Activated CD4-positive, alpha-beta T cell treated with anti-CD3 and anti-CD28 coated beads, Interleukin-2, amount 10 ng/mL, durations not matched to agents 7 days and 5 days (primary cell): ENCODE results near the gene PFDN1. TPM values are rescaled to one million over a fixed set of nuclear protein-coding genes. Genes with fewer than 3 reads are reported as not detected.

Experiments
- CTCF ChIA-PET: fragments of 350-600 bp; sonication (Branson Sonifier 250); formaldehyde crosslinking; loops from one replicate; lab custom pipeline; 2021; ENCODE audit warnings: antibody characterized with exemption; lab: Charles Lee
- POLR2A ChIA-PET: fragments of 350-600 bp; sonication (Branson Sonifier 250); formaldehyde crosslinking; loops from one replicate; lab custom pipeline; 2021; ENCODE audit warnings: antibody characterized with exemption; lab: Charles Lee
- DNase-seq: peaks from one replicate; pipeline ENCODE4 v3.0.0-alpha.2; 2020
- H3K27ac Mint-ChIP-seq: one replicate; pipeline ENCODE4 v1.8.0; 2021; ENCODE audit warnings: mild to moderate bottlenecking, moderate library complexity, mixed read lengths
- H3K27me3 Mint-ChIP-seq: one replicate; pipeline ENCODE4 v1.8.0; 2021; ENCODE audit warnings: mixed read lengths
- H3K36me3 Mint-ChIP-seq: one replicate; pipeline ENCODE4 v1.8.0; 2021; ENCODE audit warnings: low read depth, mixed read lengths
- H3K4me1 Mint-ChIP-seq: one replicate; pipeline ENCODE4 v1.8.0; 2021; ENCODE audit warnings: mixed read lengths
- H3K4me3 Mint-ChIP-seq: one replicate; pipeline ENCODE4 v1.8.0; 2021; ENCODE audit warnings: mild to moderate bottlenecking, moderate library complexity, mixed read lengths
- H3K9me3 Mint-ChIP-seq: one replicate; pipeline ENCODE4 v1.8.0; 2021; ENCODE audit warnings: mixed read lengths
- total RNA-seq, 2 experiments: library from RNA; stranded (reverse); gene quantifications; one replicate each; pipeline ENCODE4 v1.2.3, GENCODE V29; 2021

PFDN1 gene
- total RNA-seq, 2 experiments from 2014 or later: 60.8 to 70.5 TPM

DNA sequence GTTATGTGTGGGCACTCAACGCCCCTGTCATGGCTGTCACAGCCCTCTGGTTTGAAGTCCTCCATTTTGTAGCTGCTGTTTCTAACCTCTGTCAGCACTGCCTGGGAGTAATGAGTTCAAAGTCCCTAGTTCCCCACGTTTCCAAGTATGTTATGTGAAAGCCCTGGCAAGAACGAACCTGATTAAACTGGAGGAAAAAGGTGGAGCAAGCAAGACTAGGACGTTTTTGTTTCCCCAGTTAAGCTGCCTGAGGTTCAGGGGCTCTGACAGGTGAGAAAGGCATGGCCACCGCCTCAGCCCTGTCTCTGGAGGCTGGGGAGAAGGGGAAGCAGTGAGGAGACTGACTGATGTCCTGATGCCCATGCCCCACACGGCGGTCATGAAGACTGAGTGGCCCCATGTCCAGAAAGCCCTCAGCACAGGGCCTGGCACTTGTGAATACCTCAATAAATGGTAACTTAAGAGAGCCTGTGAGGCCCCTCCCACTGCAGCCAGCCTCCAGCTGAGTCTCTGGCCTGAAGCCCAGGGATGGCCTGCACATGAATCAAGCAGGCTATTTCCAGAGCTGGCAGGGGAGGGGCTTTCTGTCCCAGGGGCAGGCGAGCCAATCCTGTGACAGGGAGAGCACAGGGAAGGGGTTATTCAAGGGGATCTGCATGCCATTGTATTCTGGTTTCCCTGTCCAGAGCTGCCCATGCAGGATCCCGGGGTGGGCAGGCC lies 61.8 kb downstream of the PFDN1 start:
- Mint-ChIP-seq H3K27me3 (no peaks in the 10 kb centered on the region), H3K36me3 (peaks cover 12% of the 10 kb centered on the region), H3K27ac (no peak overlapping the region), H3K4me3 (no peak overlapping the region), H3K9me3 (no peaks in the 10 kb centered on the region), H3K4me1 (peaks cover 18% of the 10 kb centered on the region)
- no peak for DNase-seq
- POLR2A ChIA-PET: no interaction called here
- CTCF ChIA-PET: interaction anchor here (0.8 to 6.3 kb wide), 8 partner anchors 9 to 118 kb away, joined by 3 to 86 read pairs (median 10); partner anchors contain the start of gene SLC4A9

DNA sequence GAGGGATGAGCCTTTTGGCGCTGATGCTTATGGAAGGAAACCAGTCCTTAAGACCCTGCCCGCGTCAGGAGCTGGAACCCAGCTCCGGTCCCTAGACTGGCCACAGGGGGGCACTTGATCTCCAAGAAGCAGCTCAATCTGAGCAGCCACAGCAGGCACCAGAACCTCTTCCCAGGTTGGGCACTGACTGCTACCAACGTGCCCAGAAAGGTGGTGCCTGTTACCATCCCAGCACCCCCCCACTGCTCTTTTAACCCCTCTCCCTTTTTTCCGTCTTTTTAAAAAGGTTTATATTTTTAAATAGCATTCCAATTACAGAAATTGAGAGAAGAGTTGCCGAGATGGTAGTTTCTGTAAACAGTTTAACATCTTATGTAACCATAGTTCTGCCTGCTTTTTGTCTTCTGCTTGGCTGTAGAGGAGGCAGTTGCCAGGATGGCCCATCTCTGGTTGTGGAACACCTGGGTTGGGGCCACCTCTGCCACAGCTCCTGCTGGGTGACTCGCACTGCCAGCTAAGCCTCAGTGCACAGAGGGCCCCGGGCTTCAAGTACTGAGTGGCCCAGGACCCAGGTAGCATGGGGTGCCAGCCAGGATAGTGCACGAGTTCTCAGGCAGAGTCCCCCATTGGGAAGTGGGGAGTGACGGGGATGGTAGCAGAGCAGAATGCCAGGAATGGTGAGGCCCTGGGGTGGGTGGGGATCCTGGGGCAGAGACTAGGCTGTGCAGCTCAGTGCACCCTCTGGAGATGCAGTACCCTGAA lies 62.8 kb downstream of the PFDN1 start:
- ChIA-PET CTCF (interaction anchor here (0.5 to 3.2 kb wide), 18 partner anchors 8 to 838 kb away, joined by 3 to 17 read pairs (median 4); partner anchors contain the start of genes HBEGF and SLC4A9), POLR2A (no interaction called here)
- no peak overlapping the region for H3K4me3 Mint-ChIP-seq
- H3K9me3 Mint-ChIP-seq: no peaks in the 10 kb centered on the region
- H3K4me1 Mint-ChIP-seq: peaks cover 8% of the 10 kb centered on the region
- H3K36me3 Mint-ChIP-seq: peaks cover 7% of the 10 kb centered on the region
- peak; percentile 74 for DNase-seq
- H3K27me3 Mint-ChIP-seq: no peaks in the 10 kb centered on the region
- H3K27ac Mint-ChIP-seq: no peak overlapping the region

DNA sequence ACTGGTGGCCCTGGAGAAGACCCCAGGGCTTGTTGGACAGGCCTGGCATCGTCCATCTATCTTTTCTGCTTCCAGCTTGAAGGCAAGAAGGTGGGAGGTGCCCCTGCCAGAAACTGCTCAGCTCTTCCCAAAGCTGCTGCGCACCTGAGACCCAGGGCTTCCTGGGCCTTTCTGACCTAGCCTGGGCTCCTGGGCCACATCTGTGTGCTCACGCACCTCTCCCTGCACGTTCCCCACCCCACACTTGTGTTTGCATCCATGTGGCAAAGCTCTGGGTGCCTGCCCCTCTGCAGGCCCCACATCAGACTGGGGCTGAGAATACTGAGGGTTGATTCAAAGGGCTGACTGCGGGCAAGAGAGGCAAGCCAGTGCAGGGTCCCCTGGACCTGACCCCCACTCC lies 63.4 kb downstream of the PFDN1 start:
- Mint-ChIP-seq H3K36me3 (peaks cover 2% of the 10 kb centered on the region), H3K27me3 (peaks cover 2% of the 10 kb centered on the region), H3K27ac (no peak overlapping the region), H3K4me3 (no peak overlapping the region), H3K9me3 (no peaks in the 10 kb centered on the region), H3K4me1 (peaks cover 2% of the 10 kb centered on the region)
- CTCF ChIA-PET: interaction anchor here (0.5 to 3.2 kb wide), 17 partner anchors 7 to 838 kb away, joined by 3 to 17 read pairs (median 4); partner anchors contain the start of genes HBEGF and SLC4A9
- DNase-seq: no peak
- POLR2A ChIA-PET: no interaction called here

DNA sequence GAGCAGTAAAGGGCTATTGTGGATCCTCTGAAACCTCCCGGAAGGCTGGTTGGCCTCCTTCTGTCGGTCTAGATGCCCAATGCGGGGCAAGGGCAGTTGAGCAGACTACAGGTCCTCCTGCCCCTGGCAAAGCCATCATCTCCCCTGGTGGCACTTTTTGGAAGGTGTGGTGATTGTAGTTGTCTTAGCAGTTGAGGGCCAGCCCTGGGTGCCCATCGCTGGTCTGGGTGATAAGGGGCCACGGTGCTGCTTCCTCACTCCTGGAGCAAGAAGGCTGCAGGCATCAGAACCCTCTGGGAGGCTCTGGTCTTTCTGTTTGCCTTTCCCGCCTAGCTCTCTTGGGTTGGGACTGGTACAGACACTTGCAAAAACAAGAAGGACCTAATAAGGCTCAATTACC lies 64.1 kb downstream of the PFDN1 start:
- POLR2A ChIA-PET: no interaction called here
- H3K4me1 Mint-ChIP-seq: no peaks in the 10 kb centered on the region
- no peak overlapping the region for H3K4me3 Mint-ChIP-seq

DNA sequence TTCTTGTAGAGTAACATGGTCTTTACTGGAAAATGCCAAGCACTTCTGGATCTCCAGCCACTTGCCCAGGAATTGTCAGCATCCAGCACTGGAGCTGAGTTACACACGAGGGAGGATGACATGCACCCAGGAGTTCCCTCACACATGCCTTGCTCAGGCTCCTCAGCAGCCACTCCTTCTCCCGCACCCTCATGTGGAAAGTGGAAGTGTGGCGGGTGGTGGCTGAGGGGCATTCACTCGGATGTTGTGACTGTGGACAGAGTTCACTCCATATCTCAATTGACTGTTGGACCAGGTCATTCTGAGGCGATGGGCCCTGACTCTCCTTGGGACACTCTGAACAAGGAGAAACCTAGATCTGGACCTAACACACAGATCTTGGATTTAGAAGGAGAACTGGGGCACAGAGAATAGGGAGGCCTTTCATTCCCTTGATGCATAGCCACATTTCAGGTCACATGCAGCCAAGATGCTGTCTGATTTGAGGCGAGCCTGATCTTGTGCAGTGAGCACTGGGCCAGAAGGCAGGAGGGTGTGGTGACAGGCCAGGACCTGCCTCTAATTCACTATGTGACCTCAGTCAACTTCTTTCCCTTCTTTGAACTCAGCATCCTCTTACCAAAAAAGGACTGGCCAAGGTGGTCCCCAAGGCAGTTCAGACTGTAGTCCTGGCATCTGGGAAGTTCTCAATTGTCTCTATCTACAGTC lies 65.9 kb downstream of the PFDN1 start:
- no peaks in the 10 kb centered on the region for H3K36me3 Mint-ChIP-seq
- POLR2A ChIA-PET: no interaction called here
- no peak overlapping the region for H3K4me3 Mint-ChIP-seq
- no peak overlapping the region for H3K27ac Mint-ChIP-seq
- CTCF ChIA-PET: interaction anchor here (0.8 to 3.2 kb wide), 4 partner anchors 109 to 123 kb away, joined by 3 to 17 read pairs (median 4); partner anchors contain the start of genes HBEGF and SLC4A9
- H3K4me1 Mint-ChIP-seq: no peaks in the 10 kb centered on the region
- no peaks in the 10 kb centered on the region for H3K9me3 Mint-ChIP-seq
- H3K27me3 Mint-ChIP-seq: peaks cover 6% of the 10 kb centered on the region
- no peak for DNase-seq

More for the DNA sequence above, 64.1 kb downstream of the PFDN1 start:
- Mint-ChIP-seq H3K9me3 (no peaks in the 10 kb centered on the region), H3K27ac (no peak overlapping the region), H3K27me3 (peaks cover 3% of the 10 kb centered on the region), H3K36me3 (no peaks in the 10 kb centered on the region)
- CTCF ChIA-PET: interaction anchor here (0.9 to 3.2 kb wide), 6 partner anchors 16 to 125 kb away, joined by 4 to 17 read pairs (median 4); partner anchors contain the start of gene HBEGF
- DNase-seq: no peak

DNA sequence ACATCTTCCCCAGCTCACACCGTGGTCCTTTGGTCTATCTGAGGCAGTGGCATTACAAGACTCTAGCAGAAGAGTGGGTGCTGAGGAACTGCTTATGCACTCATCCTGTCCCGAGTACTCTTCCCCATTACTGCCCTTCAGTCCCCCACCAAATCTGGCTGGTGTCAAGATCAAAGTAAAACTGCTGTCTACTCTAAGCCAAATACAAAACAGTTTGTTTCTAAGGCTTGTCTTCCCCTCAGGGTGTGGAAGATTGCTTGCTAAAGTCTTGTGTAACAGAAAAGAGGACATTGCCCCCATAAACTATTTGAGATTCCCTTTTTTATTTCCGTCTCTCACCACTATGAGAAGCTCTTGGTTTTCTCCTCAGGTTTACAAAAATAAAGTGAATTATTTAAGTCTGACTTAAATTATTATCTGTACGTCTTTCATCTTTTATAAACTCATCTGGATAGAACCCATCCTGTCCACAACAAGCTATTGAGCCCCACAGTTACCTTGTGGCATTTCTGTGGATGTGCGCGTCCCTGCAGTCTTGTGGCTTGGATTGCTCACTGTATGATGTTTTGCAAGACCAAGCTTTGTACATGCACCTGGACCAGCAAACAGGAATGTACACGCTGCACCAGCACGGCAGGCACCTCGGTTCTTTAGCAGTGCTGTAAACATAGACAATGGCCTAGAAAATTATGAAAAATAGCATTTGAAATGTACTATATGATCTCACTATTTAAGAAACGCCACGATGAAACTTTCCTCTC lies 66.9 kb downstream of the PFDN1 start:
- Mint-ChIP-seq H3K4me1 (no peaks in the 10 kb centered on the region), H3K36me3 (no peaks in the 10 kb centered on the region), H3K27me3 (peaks cover 6% of the 10 kb centered on the region), H3K4me3 (no peak overlapping the region), H3K9me3 (no peaks in the 10 kb centered on the region), H3K27ac (no peak overlapping the region)
- DNase-seq: no peak
- ChIA-PET POLR2A (no interaction called here), CTCF (interaction anchor here (0.8 to 1.8 kb wide), 6 partner anchors 10 to 158 kb away, joined by 3 to 5 read pairs (median 4); partner anchors contain the start of genes HBEGF and SLC4A9)

DNA sequence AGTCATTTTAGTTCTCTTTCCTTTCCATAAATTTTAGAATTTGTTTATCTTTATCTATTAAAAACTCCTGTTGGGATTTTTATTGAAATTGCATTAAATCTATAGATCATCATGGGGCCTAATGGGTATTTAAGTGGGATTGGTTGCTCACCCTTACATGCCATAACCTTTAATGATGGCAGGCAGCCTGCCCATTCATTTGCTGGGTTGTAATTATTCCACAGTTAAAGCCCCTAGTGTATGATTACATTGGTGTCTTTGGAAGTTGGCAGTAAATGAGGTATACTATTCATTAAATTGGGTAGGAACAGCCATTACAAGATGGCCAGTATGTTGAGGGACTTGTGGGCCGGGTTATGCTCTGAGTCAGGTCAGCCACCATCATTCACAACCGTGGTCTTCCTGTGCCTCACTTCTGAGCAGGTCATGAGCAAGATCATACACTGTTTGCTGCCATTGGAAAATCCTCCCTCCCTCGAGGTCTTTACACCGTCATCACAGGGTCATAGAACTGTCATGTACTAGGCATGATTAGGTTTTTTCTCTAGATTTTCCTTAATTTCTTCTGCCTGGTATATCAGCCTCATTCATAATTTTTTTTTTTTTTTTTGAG lies 68.4 kb downstream of the PFDN1 start:
- no peak for DNase-seq
- POLR2A ChIA-PET: interaction anchor here (0.7 kb wide), 1 partner anchor 14 kb away, joined by 3 read pairs; no protein-coding TSS in a partner anchor
- Mint-ChIP-seq H3K4me3 (no peak overlapping the region), H3K27me3 (peaks cover 6% of the 10 kb centered on the region), H3K4me1 (no peaks in the 10 kb centered on the region), H3K27ac (no peak overlapping the region), H3K9me3 (no peaks in the 10 kb centered on the region), H3K36me3 (no peaks in the 10 kb centered on the region)
- CTCF ChIA-PET: interaction anchor here (0.6 to 1.8 kb wide), 4 partner anchors 13 to 318 kb away, joined by 3 to 5 read pairs (median 3); no protein-coding TSS in a partner anchor

DNA sequence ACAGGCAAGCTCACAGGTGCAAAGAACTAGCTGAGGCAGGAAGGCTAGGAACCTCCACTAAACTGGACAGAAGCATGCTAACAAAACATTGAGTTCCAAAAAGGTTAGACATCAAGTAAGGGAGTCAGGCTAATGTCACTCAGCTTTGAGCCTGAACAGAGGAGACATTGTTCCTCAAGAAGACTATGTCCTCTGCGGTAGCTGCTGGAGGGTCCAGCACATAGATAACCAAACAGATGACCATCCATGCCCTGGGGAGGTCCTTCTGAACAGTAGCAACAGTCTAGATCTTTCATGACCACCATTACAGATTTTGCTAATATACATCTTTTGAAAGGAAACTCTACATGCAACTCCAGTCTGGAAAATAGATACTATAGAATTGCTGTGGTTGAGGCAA lies 70.2 kb downstream of the PFDN1 start:
- Mint-ChIP-seq H3K36me3 (no peaks in the 10 kb centered on the region), H3K9me3 (no peaks in the 10 kb centered on the region), H3K27ac (no peak overlapping the region), H3K4me1 (no peaks in the 10 kb centered on the region), H3K27me3 (peaks cover 6% of the 10 kb centered on the region), H3K4me3 (no peak overlapping the region)
- ChIA-PET CTCF (interaction anchor here (0.7 to 1.5 kb wide), 6 partner anchors 8 to 320 kb away, joined by 3 to 5 read pairs (median 4); no protein-coding TSS in a partner anchor), POLR2A (no interaction called here)
- no peak for DNase-seq

DNA sequence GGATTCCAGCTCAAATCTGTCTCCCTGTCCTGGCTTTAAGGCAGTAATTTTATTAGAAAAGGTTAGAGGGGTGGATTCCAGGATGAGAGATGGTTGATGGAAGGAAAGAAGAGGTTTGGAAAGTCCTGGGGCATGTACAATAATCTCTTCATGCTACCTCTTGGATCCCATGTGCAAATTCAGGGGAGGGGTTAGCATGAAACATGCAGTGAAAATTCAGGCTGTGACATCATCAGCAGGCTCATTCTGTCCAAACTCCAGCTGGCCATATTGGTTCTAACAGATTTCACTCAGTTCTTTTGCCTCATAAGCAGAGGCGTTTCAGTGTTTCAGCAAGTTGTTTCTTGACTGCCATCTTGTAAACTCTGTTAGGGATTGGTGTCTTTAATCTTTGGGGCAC lies 72.5 kb downstream of the PFDN1 start:
- DNase-seq: no peak
- ChIA-PET POLR2A (no interaction called here), CTCF (interaction anchor here (0.8 to 1.1 kb wide), 2 partner anchors 11 to 121 kb away, joined by 3 read pairs; no protein-coding TSS in a partner anchor)
- H3K4me1 Mint-ChIP-seq: no peaks in the 10 kb centered on the region
- H3K27ac Mint-ChIP-seq: no peak overlapping the region
- H3K36me3 Mint-ChIP-seq: no peaks in the 10 kb centered on the region
- no peaks in the 10 kb centered on the region for H3K9me3 Mint-ChIP-seq
- H3K27me3 Mint-ChIP-seq: peaks cover 6% of the 10 kb centered on the region
- no peak overlapping the region for H3K4me3 Mint-ChIP-seq

DNA sequence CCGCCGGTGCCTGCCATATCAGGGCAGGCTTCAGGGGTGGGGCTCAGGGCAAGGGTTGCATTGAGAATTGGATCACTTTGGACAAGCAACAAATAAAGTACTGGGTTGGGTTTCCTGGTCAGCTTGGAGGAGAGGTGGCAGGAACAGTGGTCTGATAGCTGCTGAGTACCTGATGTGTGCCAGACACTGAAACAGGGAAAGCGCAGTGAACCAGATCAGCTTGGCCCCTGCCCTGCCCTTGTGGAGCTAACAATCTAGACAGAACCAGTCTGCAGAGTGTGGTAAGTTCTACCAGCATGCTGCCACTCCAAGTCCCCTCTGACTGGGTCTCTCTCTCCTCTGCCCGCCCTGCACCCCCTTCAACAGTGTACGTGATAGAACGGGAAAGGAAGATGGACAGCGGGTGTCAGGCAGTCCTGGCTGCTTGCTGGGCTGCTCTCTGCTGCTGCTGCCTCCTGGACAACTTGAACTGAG lies 74.5 kb downstream of the PFDN1 start:
- H3K4me3 Mint-ChIP-seq: no peak overlapping the region

DNA sequence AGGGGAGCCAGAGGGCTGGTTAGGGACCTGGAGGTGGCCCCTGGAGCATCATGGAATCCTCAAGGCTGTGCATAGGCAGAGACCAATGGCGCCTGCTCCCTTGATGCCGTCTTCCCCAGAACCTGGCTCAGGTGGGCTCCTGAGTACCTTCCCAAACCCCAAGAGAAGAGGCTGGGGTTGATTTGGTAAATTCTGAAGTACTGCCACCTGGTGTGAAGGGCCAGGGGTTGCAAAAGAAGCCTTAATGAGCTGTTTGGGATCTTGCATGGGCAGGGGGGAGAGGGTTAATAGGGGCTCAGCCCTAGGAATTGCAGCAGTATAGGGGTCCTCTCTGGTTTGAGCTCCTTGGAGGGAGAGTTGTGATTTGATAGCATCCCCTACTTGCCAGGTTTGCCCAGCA lies 75.9 kb downstream of the PFDN1 start:
- DNase-seq: no peak
- Mint-ChIP-seq H3K27ac (no peak overlapping the region), H3K9me3 (no peaks in the 10 kb centered on the region), H3K36me3 (no peaks in the 10 kb centered on the region), H3K4me3 (no peak overlapping the region), H3K4me1 (peaks cover 4% of the 10 kb centered on the region), H3K27me3 (no peaks in the 10 kb centered on the region)
- ChIA-PET CTCF (interaction anchor here (1.2 kb wide), 1 partner anchor 17 kb away, joined by 3 read pairs; no protein-coding TSS in a partner anchor), POLR2A (no interaction called here)

More for the DNA sequence above, 74.5 kb downstream of the PFDN1 start:
- H3K27ac Mint-ChIP-seq: no peak overlapping the region
- no peaks in the 10 kb centered on the region for H3K27me3 Mint-ChIP-seq
- H3K9me3 Mint-ChIP-seq: no peaks in the 10 kb centered on the region
- POLR2A ChIA-PET: no interaction called here
- no peak for DNase-seq
- no peaks in the 10 kb centered on the region for H3K36me3 Mint-ChIP-seq
- no peaks in the 10 kb centered on the region for H3K4me1 Mint-ChIP-seq
- CTCF ChIA-PET: no interaction called here
